SH-SY5Y (cell line): Measurements from ENCODE around the gene TEDC1.

Experiments
- GATA2 ChIP-seq: IDR thresholded peaks from 2 replicates; pipeline ENCODE4 v1.6.1; 2011; ENCODE audit warnings: mild to moderate bottlenecking, low read depth, low read length
- GATA3 ChIP-seq: IDR thresholded peaks from 2 replicates; pipeline ENCODE4 v1.6.1; 2011; ENCODE audit warnings: low read depth, mild to moderate bottlenecking, low read length, moderate library complexity

Gene TEDC1

GRCh38 chr14:105483300-105484068 is 7.6 kb upstream of the TEDC1 start:
- TF ChIP-seq GATA3: no peak
- no peak for TF ChIP-seq GATA2

- TF ChIP-seq GATA2: no peak
Observed at GRCh38 chr14:105484069-105484996, 6.7 kb upstream of the TEDC1 start.

- TF ChIP-seq GATA3 (no peak), GATA2 (no peak)
Observed at GRCh38 chr14:105484997-105485393, 6.1 kb upstream of the TEDC1 start.

GRCh38 chr14:105485739-105486162 is 5.3 kb upstream of the TEDC1 start:
- TF ChIP-seq GATA3 (no peak), GATA2 (peak; percentile 100)

- TF ChIP-seq GATA3 (no peak), GATA2 (no peak)
Observed at GRCh38 chr14:105486163-105486973, 4.7 kb upstream of the TEDC1 start, which contains the start of gene CRIP1. CRIP1 (plus strand) TSS chr14:105486886; CDS start chr14:105487260, 374 bp downstream.

- TF ChIP-seq GATA3: no peak
- TF ChIP-seq GATA2: no peak
Observed at GRCh38 chr14:105486974-105487448, 4.0 kb upstream of the TEDC1 start.

- TF ChIP-seq GATA3 (no peak), GATA2 (no peak)
Observed at GRCh38 chr14:105487449-105487985, 3.5 kb upstream of the TEDC1 start.

GRCh38 chr14:105487986-105488777 is 2.9 kb upstream of the TEDC1 start:
- no peak for TF ChIP-seq GATA3
- TF ChIP-seq GATA2: no peak

- TF ChIP-seq GATA3: no peak
- no peak for TF ChIP-seq GATA2
Observed at GRCh38 chr14:105488781-105489541, 2.1 kb upstream of the TEDC1 start.

GRCh38 chr14:105489542-105490266 is 1.3 kb upstream of the TEDC1 start:
- TF ChIP-seq GATA2 (no peak), GATA3 (no peak)

GRCh38 chr14:105490267-105490571 is 827 bp upstream of the TEDC1 start:
- TF ChIP-seq GATA3 (no peak), GATA2 (no peak)
